ENCODE data around the gene TMEM130.

DNA sequence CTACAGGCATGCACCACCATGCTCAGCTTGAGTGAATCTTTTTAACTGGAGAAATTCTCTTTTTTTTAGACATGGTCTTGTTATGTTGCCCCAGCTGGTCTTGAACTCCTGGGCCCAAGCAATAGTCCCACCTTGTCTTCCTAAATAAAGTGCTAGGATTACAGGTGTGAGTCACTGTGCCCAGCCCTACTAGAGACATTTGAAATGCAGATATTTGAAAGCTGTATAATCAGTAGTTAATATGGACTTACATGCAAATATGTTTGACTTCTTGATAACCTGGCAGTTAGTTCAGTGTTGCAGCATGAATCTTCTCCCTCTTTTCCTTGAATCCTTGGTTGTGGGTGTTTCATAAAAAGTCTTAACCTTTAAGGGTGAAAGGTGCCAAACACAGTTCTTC, 17.2 kb upstream of the TMEM130 start:
- TF ChIP-seq CTCF (IDR thresholded peaks at IDR 0.05), result no peak
- TF ChIP-seq POLR2A (IDR thresholded peaks at IDR 0.05), result no peak

Data from Peyer's patch (tissue), 4 donors.